K562 (cell line): Measurements from ENCODE around the gene ZSWIM6. TPM values are rescaled to one million over a fixed set of nuclear protein-coding genes. Genes with fewer than 3 reads are reported as not detected.

Experiments
- ATAC-seq: fragments of 200-7000 bp; cut with Tn5 transposase; 3 replicates; pipeline ENCODE4 v1.9.1; 2020; ENCODE audit warnings: moderate library complexity
- BruUV-seq: library from RNA; stranded (reverse); fragments of 400-500 nt; replicated peaks from 2 replicates; lab custom pipeline; 2021; lab: Mats Ljungman, UMichigan
- CTCF ChIA-PET: fragments of 300-600 bp; formaldehyde crosslinking; extraction: SDS; loops from one replicate; lab custom pipeline; 2021; ENCODE audit warnings: low intra/inter-chr PET ratio; lab: Yijun Ruan, JAX
- POLR2A ChIA-PET: fragments of 300-600, 350-650 bp; sonication (Branson Sonifier 250); formaldehyde crosslinking; extraction: SDS; loops from one replicate; lab custom pipeline; 2021; ENCODE audit warnings: antibody characterized with exemption, inconsistent platforms; lab: Yijun Ruan, JAX
- DNase-seq, 4 experiments: peaks; one replicate each; pipeline versions ENCODE4 v3.0.0 to v3.0.0-alpha.2; 2011 to 2018; ENCODE audit warnings: low spot score in 3 of 4, mixed read lengths in 3 of 4; ENCODE audit errors: extremely low read depth in 1 of 4
- FAIRE-seq: peaks from 2 replicates; lab custom pipeline; 2011; peaks lifted over from hg19 to GRCh38; lab: Jason Lieb, UNC
- H2AFZ ChIP-seq: 2 replicates; pipeline ENCODE4 v1.6.0; 2011; ENCODE audit warnings: low read depth, low read length, control low read depth, inconsistent platforms
- H3K27ac ChIP-seq: fragments of 200-600 bp; 3 replicates; pipeline ENCODE4 v1.8.0; 2011; ENCODE audit warnings: low read depth, mild to moderate bottlenecking, control low read depth, inconsistent platforms, low read length, moderate library complexity, mixed read lengths; ENCODE audit errors: extremely low read depth
- H3K27me3 ChIP-seq, 2 experiments: fragments of 300-600 bp in 1 of 2; 2 replicates in 1 of 2; 3 replicates in 1 of 2; pipeline versions ENCODE4 v1.6.0 to v1.8.0; 2011; ENCODE audit warnings: inconsistent platforms in 2 of 2, low read length in 2 of 2, mild to moderate bottlenecking in 1 of 2, mixed read lengths in 1 of 2, moderate library complexity in 1 of 2; ENCODE audit not compliant: control insufficient read depth in 2 of 2, insufficient read depth in 2 of 2
- H3K36me3 ChIP-seq: fragments of 300-600 bp; 3 replicates; pipeline ENCODE4 v1.8.0; 2011; ENCODE audit warnings: mild to moderate bottlenecking, low read length, inconsistent platforms; ENCODE audit not compliant: control insufficient read depth, insufficient read depth
- H3K4me1 ChIP-seq, 2 experiments: fragments of 200-600 bp in 1 of 2; replicated peaks in 1 of 2; 2 replicates in 1 of 2; 3 replicates in 1 of 2; pipeline versions ENCODE4 v1.5.1 to v1.8.0; 2011; ENCODE audit warnings: inconsistent platforms in 2 of 2, low read length in 2 of 2, mild to moderate bottlenecking in 1 of 2, mixed read lengths in 1 of 2, moderate library complexity in 1 of 2; ENCODE audit not compliant: control insufficient read depth in 2 of 2, insufficient read depth in 2 of 2
- H3K4me2 ChIP-seq: 2 replicates; pipeline ENCODE4 v1.6.1; 2011; ENCODE audit warnings: low read length, control low read depth, inconsistent platforms, mixed read lengths; ENCODE audit not compliant: insufficient read depth
- H3K4me3 ChIP-seq: fragments of 200-600 bp; sonication (generic), shearing (Covaris generic); 2 replicates; pipeline ENCODE4 v1.5.1; 2016; ENCODE audit warnings: control low read depth, inconsistent platforms
- H3K79me2 ChIP-seq: fragments of 200-600 bp; 3 replicates; pipeline ENCODE4 v1.8.0; 2011; ENCODE audit warnings: low read length, inconsistent platforms; ENCODE audit not compliant: control insufficient read depth, insufficient read depth
- H3K9ac ChIP-seq, 2 experiments: 2 replicates each; pipeline versions ENCODE4 v1.6.0 to v1.6.1; 2011; ENCODE audit warnings: low read depth in 2 of 2, low read length in 2 of 2, control low read depth in 1 of 2, inconsistent platforms in 1 of 2, mild to moderate bottlenecking in 1 of 2, mixed read lengths in 1 of 2; ENCODE audit not compliant: insufficient read depth in 1 of 2
- H3K9me1 ChIP-seq: one replicate; pipeline ENCODE4 v1.6.0; 2011; ENCODE audit warnings: inconsistent platforms, mild to moderate bottlenecking, low read length, moderate library complexity; ENCODE audit not compliant: control insufficient read depth, insufficient read depth
- H3K9me3 ChIP-seq: replicated peaks from 2 replicates; pipeline ENCODE4 v1.5.1; 2011; ENCODE audit warnings: low read depth, low read length, inconsistent platforms; ENCODE audit not compliant: control insufficient read depth, insufficient read depth
- H4K20me1 ChIP-seq: replicated peaks from 2 replicates; pipeline ENCODE4 v1.6.1; 2011; ENCODE audit warnings: low read length, inconsistent platforms, mixed read lengths; ENCODE audit not compliant: control insufficient read depth, insufficient read depth
- ATF7 ChIP-seq: fragments of 450-650 bp; IDR thresholded peaks from 2 replicates; pipeline ENCODE4 v1.7.1; 2014; ENCODE audit warnings: mild to moderate bottlenecking, moderate library complexity
- BACH1 ChIP-seq: fragments of 200-800 bp; sonication (Bioruptor generic); IDR thresholded peaks from 2 replicates; pipeline ENCODE4 v1.6.1; 2016; ENCODE audit warnings: missing genetic modification characterization, missing compliant biosample characterization
- BCLAF1 ChIP-seq, 2 experiments: fragments of 450-650 bp in 1 of 2; IDR thresholded peaks; 2 replicates each; pipeline ENCODE4 v1.6.1; 2011 to 2017; ENCODE audit warnings: low read depth in 2 of 2, antibody characterized with exemption in 1 of 2, borderline replicate concordance in 1 of 2, low read length in 1 of 2, mild to moderate bottlenecking in 1 of 2, mixed read lengths in 1 of 2; ENCODE audit not compliant: control insufficient read depth in 1 of 2
- EWSR1 ChIP-seq: fragments of 450-650 bp; IDR thresholded peaks from 2 replicates; pipeline ENCODE4 v1.6.1; 2018; ENCODE audit warnings: borderline replicate concordance, mild to moderate bottlenecking, low read depth, moderate library complexity; ENCODE audit not compliant: partially characterized antibody
- MEF2D ChIP-seq: conservative IDR thresholded peaks from 2 replicates; pipeline ENCODE4 v1.6.1; 2016; ENCODE audit warnings: low read depth, missing genetic modification characterization, missing compliant biosample characterization
- NCOA1 ChIP-seq: fragments of 450-650 bp; IDR thresholded peaks from 2 replicates; pipeline ENCODE4 v1.6.1; 2016; ENCODE audit warnings: low read depth
- NFE2 ChIP-seq: IDR thresholded peaks from 2 replicates; pipeline ENCODE4 v1.6.1; 2014; ENCODE audit warnings: antibody characterized with exemption, low read depth
- NUFIP1 ChIP-seq: fragments of 450-650 bp; IDR thresholded peaks from 2 replicates; pipeline ENCODE4 v1.6.1; 2018; ENCODE audit not compliant: partially characterized antibody
- SAP30 ChIP-seq: fragments of 200-600 bp; sonication (generic); IDR thresholded peaks from 2 replicates; pipeline ENCODE4 v1.6.1; 2012; ENCODE audit warnings: borderline replicate concordance, low read depth, mild to moderate bottlenecking, moderate library complexity, low read length, control low read depth, inconsistent platforms; ENCODE audit not compliant: insufficient read depth, poor library complexity, severe bottlenecking
- STAG1 ChIP-seq: sonication (generic); formaldehyde crosslinking; IDR thresholded peaks from 2 replicates; pipeline ENCODE4 v1.5.0; 2020; ENCODE audit warnings: missing genetic modification reagents, borderline replicate concordance
- U2AF2 ChIP-seq: fragments of 200-400 bp; formaldehyde crosslinking; optimal IDR thresholded peaks from 2 replicates; pipeline ENCODE3; 2017; ENCODE audit warnings: low read depth, mild to moderate bottlenecking, low read length
- ZBTB7A ChIP-seq: IDR thresholded peaks from 2 replicates; pipeline ENCODE4 v1.6.1; 2011; ENCODE audit warnings: low read depth, mild to moderate bottlenecking, low read length, moderate library complexity, borderline replicate concordance; ENCODE audit not compliant: control insufficient read depth
- ZBTB8A ChIP-seq: fragments of 450-650 bp; IDR thresholded peaks from 2 replicates; pipeline ENCODE4 v1.6.1; 2018; ENCODE audit warnings: mild to moderate bottlenecking, moderate library complexity; ENCODE audit not compliant: partially characterized antibody
- ZC3H11A ChIP-seq: IDR thresholded peaks from 2 replicates; pipeline ENCODE4 v1.6.1; 2012; ENCODE audit warnings: low read depth, low read length, improper control_type of control experiment
- ZNF124 ChIP-seq: sonication (generic); formaldehyde crosslinking; IDR thresholded peaks from 2 replicates; pipeline ENCODE4 v1.8.1; 2022; ENCODE audit warnings: missing genetic modification reagents
- ZNF23 ChIP-seq: fragments of 250-450 bp; sonication (Bioruptor Pico); IDR thresholded peaks from 2 replicates; pipeline ENCODE4 v1.4.0; 2020; ENCODE audit warnings: mild to moderate bottlenecking
- ZNF280A ChIP-seq: fragments of 450-650 bp; IDR thresholded peaks from 2 replicates; pipeline ENCODE4 v1.6.1; 2018; ENCODE audit warnings: mild to moderate bottlenecking, low read depth; ENCODE audit not compliant: partially characterized antibody
- ZNF75A ChIP-seq: fragments of 450-650 bp; formaldehyde crosslinking; IDR thresholded peaks from 2 replicates; pipeline ENCODE4 v1.4.0; 2020; ENCODE audit warnings: mild to moderate bottlenecking
- ZNF766 ChIP-seq: fragments of 200-800 bp; sonication (Bioruptor generic); conservative IDR thresholded peaks from 2 replicates; pipeline ENCODE4 v1.6.1; 2016; ENCODE audit warnings: missing genetic modification characterization, missing compliant biosample characterization
- WGBS: fragments of 100-300 bp; shearing (Covaris generic); methylation state at CpG from one replicate; pipeline ENCODE4 v1.1.6; 2016; ENCODE audit warnings: low coverage, mixed read lengths; ENCODE audit not compliant: insufficient coverage; ENCODE audit errors: missing lambda C conversion rate; 5-methylcytosine and 5-hydroxymethylcytosine counted together
- in situ Hi-C: fragments of 300-500 bp; cut with MboI; formaldehyde crosslinking; loops from 4 replicates; pipeline ENCODE4 v1.15.0; 2018; ENCODE audit warnings: inconsistent platforms, mixed read lengths
- intact Hi-C: fragments of 100-400 bp; cut with micrococcal nuclease; formaldehyde crosslinking; loops from 2 replicates; pipeline ENCODE4 v1.14.2; 2022
- polyA plus RNA-seq, 8 experiments: library from polyadenylated mRNA; depleted of rRNA in 4 of 8; stranded (reverse) in 5 of 8; unstranded in 3 of 8; fragments of >200 nt; fragmentation: Nextera tagmentation in 2 of 8; fragmentation: Illumina TruSeq in 1 of 8; extraction: Ambion mirVana in 2 of 8; extraction: Trizol in 1 of 8; gene quantifications; 2 replicates each; pipeline versions ENCODE4 v1.2.1 to v1.2.3, GENCODE V29; 2011 to 2014; ENCODE audit warnings: inconsistent platforms in 1 of 8, missing spikeins in 1 of 8
- total RNA-seq, 7 experiments: library from RNA; depleted of rRNA in 6 of 7; stranded (reverse); fragments of >200 nt in 6 of 7; fragmentation: Illumina TruSeq in 2 of 7; extraction: Trizol in 2 of 7; gene quantifications; 2 replicates each; pipeline versions ENCODE4 v1.2.1 to v1.2.3, GENCODE V29; 2011 to 2021; ENCODE audit warnings: low replicate concordance in 1 of 7

Gene ZSWIM6
- total and polyA plus RNA-seq, 9 of the 15 experiments (the other 6 are each of a cell fraction or from before 2014, with no cell fraction given): 0.81 to 3.2 (median 2.0) TPM

GRCh38 chr5:61549530-61549929 is 217.5 kb downstream of the ZSWIM6 start:
- H3K27me3 ChIP-seq: peaks cover 5 to 6% of the 10 kb centered on the region in 2 experiments; a peak in 3 of 5 replicates
- H4K20me1 ChIP-seq: no peaks in the 10 kb centered on the region
- ChIA-PET POLR2A (no interaction called here), CTCF (no interaction called here)
- no peak for ATAC-seq
- intact Hi-C loops: no loop called here
- no TSS peak for BruUV-seq
- no peaks in the 10 kb centered on the region for H3K4me1 ChIP-seq
- H3K9me1 ChIP-seq: no peaks in the 10 kb centered on the region
- in situ Hi-C loops: no loop called here
- no peak for FAIRE-seq
- H3K27ac ChIP-seq: no peak overlapping the region
- no peak for DNase-seq
- no peaks in the 10 kb centered on the region for H3K36me3 ChIP-seq
- no peak overlapping the region for H3K9ac ChIP-seq
- H3K4me2 ChIP-seq: no peak overlapping the region
- no peaks in the 10 kb centered on the region for H3K9me3 ChIP-seq
- no peak overlapping the region for H2AFZ ChIP-seq
- H3K79me2 ChIP-seq: no peaks in the 10 kb centered on the region
- no peak overlapping the region for H3K4me3 ChIP-seq
- TF ChIP-seq ZNF124 (no peak), BACH1 (tag) (no peak), ZNF766 (no peak), U2AF2 (no peak), ZBTB7A (no peak), EWSR1 (no peak), BCLAF1 (IDR thresholded peaks at IDR 0.05; ENCODE audit: borderline replicate concordance in 1 of 2, control insufficient read depth in 1 of 2, low read depth in 2 of 2, low read length in 1 of 2) (no peak), NUFIP1 (no peak), MEF2D (tag) (no peak), ZNF280A (no peak), NCOA1 (no peak), NFE2 (no peak), ZC3H11A (no peak), ATF7 (no peak), ZBTB8A (no peak), SAP30 (no peak), STAG1 (CRISPR knock-in tag) (no peak), ZNF75A (no peak), ZNF23 (no peak)
- 0% methylated on average over 3 of the region's 3 CpGs for WGBS
